K562 (cell line): Measurements from ENCODE around the gene PAIP2. TPM values are rescaled to one million over a fixed set of nuclear protein-coding genes. Genes with fewer than 3 reads are reported as not detected.
A peak's percentile ranks its signal among the peaks of the same experiment; 100 is the strongest.

Experiments used
- CREB1 ChIP-seq, 2 experiments: sonication (generic) in 1 of 2; formaldehyde crosslinking in 1 of 2; IDR thresholded peaks; 2 replicates each; pipeline versions ENCODE4 v1.6.1 to v1.8.0; 2012 to 2022; ENCODE audit warnings: inconsistent platforms in 1 of 2, mild to moderate bottlenecking in 1 of 2, missing genetic modification reagents in 1 of 2, moderate library complexity in 1 of 2
- EHMT2 ChIP-seq: fragments of 450-650 bp; IDR thresholded peaks from 2 replicates; pipeline ENCODE4 v1.6.1; 2018; ENCODE audit warnings: antibody characterized with exemption
- EP400 ChIP-seq: fragments of 450-650 bp; IDR thresholded peaks from 2 replicates; pipeline ENCODE4 v1.6.1; 2017; ENCODE audit warnings: antibody characterized with exemption, mild to moderate bottlenecking, moderate library complexity
- FOS ChIP-seq: IDR thresholded peaks from 3 replicates; pipeline ENCODE4 v1.6.1; 2011; ENCODE audit not compliant: insufficient read length; ENCODE audit errors: extremely low read depth
- GATAD2A ChIP-seq: fragments of 450-650 bp; IDR thresholded peaks from 2 replicates; pipeline ENCODE4 v1.6.1; 2017
- NFATC3 ChIP-seq: fragments of 450-650 bp; IDR thresholded peaks from 2 replicates; pipeline ENCODE4 v1.6.1; 2017; ENCODE audit warnings: mild to moderate bottlenecking
- NFRKB ChIP-seq: fragments of 450-650 bp; IDR thresholded peaks from 2 replicates; pipeline ENCODE4 v1.6.1; 2016; ENCODE audit warnings: low read depth
- NR2C2 ChIP-seq, 2 experiments: fragments of 200-800 bp in 1 of 2; sonication (Bioruptor generic) in 1 of 2; sonication (generic) in 1 of 2; formaldehyde crosslinking in 1 of 2; IDR thresholded peaks; 2 replicates each; pipeline versions ENCODE4 v1.6.1 to v1.8.0; 2016 to 2022; ENCODE audit warnings: mild to moderate bottlenecking in 1 of 2, missing compliant biosample characterization in 1 of 2, missing genetic modification characterization in 1 of 2, missing genetic modification reagents in 1 of 2
- ZNF232 ChIP-seq: sonication (generic); formaldehyde crosslinking; IDR thresholded peaks from 2 replicates; pipeline ENCODE4 v1.8.0; 2022; ENCODE audit warnings: mild to moderate bottlenecking, missing genetic modification reagents
- ZNF41 ChIP-seq: fragments of 250-450 bp; sonication (Bioruptor Pico); conservative IDR thresholded peaks from 2 replicates; pipeline ENCODE4 v1.4.0; 2020; ENCODE audit warnings: mild to moderate bottlenecking
- polyA plus RNA-seq, 8 experiments: library from polyadenylated mRNA; depleted of rRNA in 4 of 8; stranded (reverse) in 5 of 8; unstranded in 3 of 8; fragments of >200 nt; fragmentation: Nextera tagmentation in 2 of 8; fragmentation: Illumina TruSeq in 1 of 8; extraction: Ambion mirVana in 2 of 8; extraction: Trizol in 1 of 8; gene quantifications; 2 replicates each; pipeline versions ENCODE4 v1.2.1 to v1.2.3, GENCODE V29; 2011 to 2014; ENCODE audit warnings: inconsistent platforms in 1 of 8, missing spikeins in 1 of 8
- total RNA-seq, 7 experiments: library from RNA; depleted of rRNA in 6 of 7; stranded (reverse); fragments of >200 nt in 6 of 7; fragmentation: Illumina TruSeq in 2 of 7; extraction: Trizol in 2 of 7; gene quantifications; 2 replicates each; pipeline versions ENCODE4 v1.2.1 to v1.2.3, GENCODE V29; 2011 to 2021; ENCODE audit warnings: low replicate concordance in 1 of 7
- TF ChIP-seq, protein P1 (sequence below), 2 experiments: fragments of 450-650 bp; formaldehyde crosslinking in 1 of 2; IDR thresholded peaks; 2 replicates each; pipeline versions ENCODE4 v1.4.0 to v1.6.1; 2014 to 2020; ENCODE audit warnings: mild to moderate bottlenecking in 2 of 2, borderline replicate concordance in 1 of 2, low read depth in 1 of 2
- TF ChIP-seq, protein P2 (sequence below): fragments of 250-450 bp; sonication (Bioruptor Pico); IDR thresholded peaks from 2 replicates; pipeline ENCODE4 v1.5.0; 2020; ENCODE audit warnings: mild to moderate bottlenecking
- TF ChIP-seq, protein P3 (sequence below): fragments of 250-450 bp; sonication (Bioruptor Pico); IDR thresholded peaks from 2 replicates; pipeline ENCODE4 v1.5.0; 2021; ENCODE audit warnings: mild to moderate bottlenecking, moderate library complexity

The PAIP2 gene
- total and polyA plus RNA-seq, 9 of the 15 experiments (the other 6 are each of a cell fraction or from before 2014, with no cell fraction given): 78.3 to 187 (median 128) TPM

DNA sequence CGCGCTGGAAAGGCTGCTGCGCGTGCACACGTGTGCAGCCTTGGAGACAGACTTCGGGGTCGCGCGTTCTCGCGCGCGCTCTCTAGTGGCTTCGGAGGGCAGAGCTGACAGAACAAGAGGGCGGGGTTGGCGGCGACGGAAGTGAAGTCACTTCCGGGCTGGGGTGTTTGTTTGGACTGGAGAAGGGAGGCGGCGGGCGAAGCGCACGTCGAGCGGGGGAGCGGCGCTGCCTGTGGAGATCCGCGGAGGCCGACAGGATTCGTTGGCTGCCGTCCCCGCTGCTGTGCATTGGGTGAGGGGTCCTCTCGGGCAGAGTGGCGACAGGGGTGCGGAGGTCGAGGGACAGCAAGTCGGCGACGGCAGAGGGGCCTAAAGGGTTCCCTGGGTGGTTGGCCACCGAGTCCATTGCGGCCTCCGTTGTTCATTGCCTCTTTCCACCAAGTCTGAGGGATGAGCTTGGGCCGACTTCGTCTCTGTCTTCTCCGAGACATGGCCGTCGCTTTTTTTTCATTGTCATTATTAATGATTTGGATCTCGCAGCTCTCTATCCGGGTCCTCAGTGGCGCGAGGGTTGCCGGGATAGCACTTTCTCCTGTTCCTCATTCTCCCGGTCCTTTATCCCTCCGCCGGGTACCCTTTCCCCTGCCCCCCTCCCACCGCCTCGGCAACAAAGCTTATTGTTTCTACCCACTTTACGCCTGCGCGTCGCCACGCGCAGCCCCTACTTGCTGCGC is at the start of gene PAIP2 (continued):
- TF ChIP-seq CREB1 (IDR thresholded peaks at IDR 0.05) (peak; percentile 91), CREB1 (CRISPR knock-in tag; IDR thresholded peaks at IDR 0.05) (peak; percentile 94), GATAD2A (no peak), ZNF232 (CRISPR knock-in tag) (no peak), ZNF41 (CRISPR knock-in tag) (no peak), EHMT2 (no peak), NR2C2 (CRISPR knock-in tag; IDR thresholded peaks at IDR 0.05) (peak; percentile 18; the same call in 1 of the 2 replicates), NR2C2 (tag; IDR thresholded peaks at IDR 0.05) (peak; percentile 77), NFRKB (peak; percentile 93), FOS (no peak), EP400 (peak; percentile 94), NFATC3 (no peak)
- TF ChIP-seq, protein P1, sequence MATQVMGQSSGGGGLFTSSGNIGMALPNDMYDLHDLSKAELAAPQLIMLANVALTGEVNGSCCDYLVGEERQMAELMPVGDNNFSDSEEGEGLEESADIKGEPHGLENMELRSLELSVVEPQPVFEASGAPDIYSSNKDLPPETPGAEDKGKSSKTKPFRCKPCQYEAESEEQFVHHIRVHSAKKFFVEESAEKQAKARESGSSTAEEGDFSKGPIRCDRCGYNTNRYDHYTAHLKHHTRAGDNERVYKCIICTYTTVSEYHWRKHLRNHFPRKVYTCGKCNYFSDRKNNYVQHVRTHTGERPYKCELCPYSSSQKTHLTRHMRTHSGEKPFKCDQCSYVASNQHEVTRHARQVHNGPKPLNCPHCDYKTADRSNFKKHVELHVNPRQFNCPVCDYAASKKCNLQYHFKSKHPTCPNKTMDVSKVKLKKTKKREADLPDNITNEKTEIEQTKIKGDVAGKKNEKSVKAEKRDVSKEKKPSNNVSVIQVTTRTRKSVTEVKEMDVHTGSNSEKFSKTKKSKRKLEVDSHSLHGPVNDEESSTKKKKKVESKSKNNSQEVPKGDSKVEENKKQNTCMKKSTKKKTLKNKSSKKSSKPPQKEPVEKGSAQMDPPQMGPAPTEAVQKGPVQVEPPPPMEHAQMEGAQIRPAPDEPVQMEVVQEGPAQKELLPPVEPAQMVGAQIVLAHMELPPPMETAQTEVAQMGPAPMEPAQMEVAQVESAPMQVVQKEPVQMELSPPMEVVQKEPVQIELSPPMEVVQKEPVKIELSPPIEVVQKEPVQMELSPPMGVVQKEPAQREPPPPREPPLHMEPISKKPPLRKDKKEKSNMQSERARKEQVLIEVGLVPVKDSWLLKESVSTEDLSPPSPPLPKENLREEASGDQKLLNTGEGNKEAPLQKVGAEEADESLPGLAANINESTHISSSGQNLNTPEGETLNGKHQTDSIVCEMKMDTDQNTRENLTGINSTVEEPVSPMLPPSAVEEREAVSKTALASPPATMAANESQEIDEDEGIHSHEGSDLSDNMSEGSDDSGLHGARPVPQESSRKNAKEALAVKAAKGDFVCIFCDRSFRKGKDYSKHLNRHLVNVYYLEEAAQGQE (IDR thresholded peaks at IDR 0.05; ENCODE audit: borderline replicate concordance): peak; percentile 62
- TF ChIP-seq, protein P1 (CRISPR knock-in tag; IDR thresholded peaks at IDR 0.05; ENCODE audit: low read depth): peak; percentile 57; the same call in 1 of the 2 replicates
- TF ChIP-seq, protein P2, sequence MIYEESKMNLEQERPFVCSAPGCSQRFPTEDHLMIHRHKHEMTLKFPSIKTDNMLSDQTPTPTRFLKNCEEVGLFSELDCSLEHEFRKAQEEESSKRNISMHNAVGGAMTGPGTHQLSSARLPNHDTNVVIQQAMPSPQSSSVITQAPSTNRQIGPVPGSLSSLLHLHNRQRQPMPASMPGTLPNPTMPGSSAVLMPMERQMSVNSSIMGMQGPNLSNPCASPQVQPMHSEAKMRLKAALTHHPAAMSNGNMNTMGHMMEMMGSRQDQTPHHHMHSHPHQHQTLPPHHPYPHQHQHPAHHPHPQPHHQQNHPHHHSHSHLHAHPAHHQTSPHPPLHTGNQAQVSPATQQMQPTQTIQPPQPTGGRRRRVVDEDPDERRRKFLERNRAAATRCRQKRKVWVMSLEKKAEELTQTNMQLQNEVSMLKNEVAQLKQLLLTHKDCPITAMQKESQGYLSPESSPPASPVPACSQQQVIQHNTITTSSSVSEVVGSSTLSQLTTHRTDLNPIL (CRISPR knock-in tag): no peak
- TF ChIP-seq, protein P3, sequence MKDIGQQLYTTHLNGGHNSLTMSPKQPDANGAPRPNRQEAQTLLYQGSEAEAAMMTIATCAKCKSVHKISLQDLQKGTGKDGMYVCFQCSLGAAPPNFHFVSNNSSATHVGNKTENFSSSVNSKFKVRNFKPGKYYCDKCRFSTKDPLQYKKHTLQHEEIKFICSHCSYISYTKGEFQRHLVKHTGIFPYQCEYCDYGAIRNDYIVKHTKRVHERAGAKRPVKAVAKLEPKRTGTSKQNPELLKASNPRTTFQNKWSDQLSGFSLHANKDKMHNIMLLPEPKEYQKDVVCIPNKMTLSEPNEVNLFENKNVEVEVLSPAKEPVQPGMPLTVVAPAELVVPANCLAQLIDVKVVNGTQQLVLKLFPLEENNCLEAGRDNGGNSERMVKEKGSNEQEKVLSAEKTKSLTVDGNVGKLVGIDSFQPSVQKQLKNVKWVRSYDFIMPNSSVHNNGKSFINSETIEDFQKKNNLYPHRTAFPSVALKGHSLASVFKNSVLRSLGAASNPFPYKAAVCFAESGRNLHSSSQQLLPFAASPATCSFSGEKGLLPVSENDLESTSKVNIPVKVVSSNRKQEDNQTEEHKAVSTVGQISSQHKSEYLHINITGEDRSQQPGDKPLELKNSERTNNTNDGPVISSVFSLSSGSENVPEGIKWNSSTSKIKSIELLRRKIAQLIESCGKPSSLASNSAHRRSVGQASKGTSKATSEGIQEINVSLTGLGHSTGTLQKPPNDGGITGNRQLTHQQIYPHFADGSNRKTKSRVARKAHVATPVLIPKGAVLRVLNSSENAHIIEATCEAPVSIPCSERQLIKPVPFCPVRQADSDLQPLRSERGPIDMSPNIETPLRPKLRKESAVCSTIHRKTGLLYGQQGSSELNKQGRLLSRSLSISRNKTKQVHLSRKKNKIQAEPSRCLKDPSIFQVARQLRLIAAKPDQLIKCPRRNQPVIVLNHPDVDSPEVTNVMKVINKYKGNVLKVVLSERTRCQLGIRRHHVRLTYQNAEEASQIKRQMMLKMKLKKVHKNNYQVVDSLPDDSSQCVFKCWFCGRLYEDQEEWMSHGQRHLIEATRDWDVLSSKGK (CRISPR knock-in tag): no peak
